Mucosa of descending colon (tissue), 3 donors: ENCODE measurements around the gene HS1BP3. TPM values are rescaled to one million over a fixed set of nuclear protein-coding genes. Genes with fewer than 3 reads are reported as not detected.

ENCODE experiments used
- ATAC-seq: fragments of 200-7000 bp; cut with Tn5 transposase; one replicate; pipeline ENCODE4 v1.9.1; 2020; ENCODE audit warnings: mild to moderate bottlenecking, moderate library complexity
- DNase-seq, 3 donors: peaks; one replicate each; pipeline ENCODE4 v3.0.0-alpha.2; 2020
- H3K36me3 ChIP-seq: fragments of 200-600 bp; one replicate; pipeline ENCODE4 v1.8.0; 2021; ENCODE audit warnings: low read depth, mild to moderate bottlenecking
- H3K4me1 ChIP-seq: fragments of 200-600 bp; one replicate; pipeline ENCODE4 v1.8.0; 2021; ENCODE audit warnings: low read depth, mild to moderate bottlenecking
- H3K4me3 ChIP-seq: fragments of 200-600 bp; one replicate; pipeline ENCODE4 v1.8.0; 2021; ENCODE audit warnings: mild to moderate bottlenecking
- H3K9me3 ChIP-seq: fragments of 200-600 bp; one replicate; pipeline ENCODE4 v1.8.0; 2021; ENCODE audit warnings: mild to moderate bottlenecking
- CTCF ChIP-seq: fragments of 200-600 bp; IDR thresholded peaks from one replicate; pipeline ENCODE4 v1.8.0; 2022; ENCODE audit warnings: antibody characterized with exemption, mild to moderate bottlenecking
- intact Hi-C, 2 donors: fragments of 100-400 bp; cut with DNase I in 1 of 2; cut with micrococcal nuclease in 1 of 2; formaldehyde crosslinking; loops; one replicate each; pipeline versions ENCODE4 v1.11.0 to v1.11.1; 2022; cut with DNase I, micrococcal nuclease
- total RNA-seq, 3 donors: library from RNA; stranded (reverse); fragmentation: NEBNext Ultra II Directional in 2 of 3; extraction: Animal tissue kit (Norgen Biotek cat#: 25700) in 2 of 3; gene quantifications; one replicate each; pipeline versions ENCODE4 v1.2.1 to v1.2.4, GENCODE V29; 2021 to 2023
- donor health status: DM: no; HTN: no; CAD: no; lungs with moderate emphysema.
- donor health status: DM: no; HTN: no; CAD: no.
- donor health status: DM: no; HTN: yes; CAD: no.

HS1BP3 gene
- total RNA-seq, 3 donors from 2014 or later, result 28.8 to 47.0 (median 29.7) TPM

DNA sequence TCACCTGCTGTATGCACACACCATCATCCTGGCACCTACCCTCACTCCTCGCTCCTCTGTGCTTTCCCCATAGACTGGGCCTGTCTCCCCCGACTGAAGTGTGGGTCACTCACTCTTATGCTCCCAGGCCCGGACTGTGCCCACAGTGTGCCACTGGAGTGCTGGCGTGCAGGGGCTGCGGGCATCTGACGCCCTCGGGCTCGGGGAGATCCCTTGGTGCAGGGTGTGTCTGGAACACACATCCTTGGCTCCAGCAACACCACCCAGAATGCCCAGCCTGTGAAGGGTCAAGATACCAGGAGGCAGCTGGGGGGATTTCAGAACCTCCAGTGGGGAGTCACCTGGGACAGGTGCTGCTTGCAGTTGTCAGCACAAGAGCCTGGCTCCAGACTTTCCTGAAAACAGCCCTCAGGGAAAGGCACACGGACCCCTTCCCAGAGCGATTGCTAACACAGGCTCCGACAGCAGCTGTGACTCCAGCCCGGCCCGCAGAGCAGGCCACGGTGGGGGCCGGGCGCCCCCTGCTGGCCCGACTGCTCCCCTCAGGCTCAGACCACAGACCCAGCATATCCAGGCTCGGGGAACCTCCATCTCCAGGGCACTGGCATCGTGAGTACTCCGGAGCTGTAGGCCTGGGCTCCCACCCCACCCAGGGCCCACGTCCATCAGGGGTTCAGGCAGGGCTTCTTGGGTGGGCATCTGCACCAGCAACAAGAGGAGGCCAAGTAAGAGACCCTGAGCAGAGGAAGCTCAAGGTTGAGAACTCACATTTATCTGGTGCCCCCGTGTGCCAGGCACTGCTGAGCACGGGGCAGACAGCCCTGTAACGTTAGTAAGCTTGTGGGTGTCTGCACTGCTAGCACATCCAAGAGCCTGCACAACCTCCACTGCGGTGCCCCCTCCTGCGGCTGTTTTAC lies 8.6 kb downstream of the HS1BP3 start:
- no peak overlapping the region for H3K4me3 ChIP-seq
- DNase-seq (peak; percentile 70 to 86 (median 85)), ATAC-seq (peak; percentile 95)
- no peaks in the 10 kb centered on the region for H3K9me3 ChIP-seq
- no peaks in the 10 kb centered on the region for H3K36me3 ChIP-seq
- TF ChIP-seq CTCF, result peak; percentile 87
- intact Hi-C loops, result loop anchor here in 1 of 2 donors (5.0 kb wide), 1 partner anchor 240 kb away; no protein-coding TSS in a partner anchor
- no peaks in the 10 kb centered on the region for H3K4me1 ChIP-seq

GRCh38 chr2:20641123-20641985 lies 9.5 kb downstream of the HS1BP3 start:
- intact Hi-C loops, result loop anchor here in 1 of 2 donors (5.0 kb wide), 1 partner anchor 239 kb away; no protein-coding TSS in a partner anchor
- H3K4me3 ChIP-seq, result no peak overlapping the region
- H3K36me3 ChIP-seq, result no peaks in the 10 kb centered on the region
- no peaks in the 10 kb centered on the region for H3K9me3 ChIP-seq
- no peak for TF ChIP-seq CTCF
- ATAC-seq, result no peak
- H3K4me1 ChIP-seq, result no peaks in the 10 kb centered on the region
- peak in 1 of 3 donors; percentile 35 for DNase-seq

- Histone ChIP-seq H3K4me3 (no peak overlapping the region), H3K36me3 (no peaks in the 10 kb centered on the region), H3K9me3 (no peaks in the 10 kb centered on the region), H3K4me1 (peaks cover 3% of the 10 kb centered on the region)
- no peak for TF ChIP-seq CTCF
- intact Hi-C loops, result loop anchor here in 1 of 2 donors (5.0 kb wide), 1 partner anchor 238 kb away; no protein-coding TSS in a partner anchor
- DNase-seq (peak in 1 of 3 donors; percentile 39), ATAC-seq (no peak)
Measured at GRCh38 chr2:20640411-20641122, 10.3 kb downstream of the HS1BP3 start.

DNA sequence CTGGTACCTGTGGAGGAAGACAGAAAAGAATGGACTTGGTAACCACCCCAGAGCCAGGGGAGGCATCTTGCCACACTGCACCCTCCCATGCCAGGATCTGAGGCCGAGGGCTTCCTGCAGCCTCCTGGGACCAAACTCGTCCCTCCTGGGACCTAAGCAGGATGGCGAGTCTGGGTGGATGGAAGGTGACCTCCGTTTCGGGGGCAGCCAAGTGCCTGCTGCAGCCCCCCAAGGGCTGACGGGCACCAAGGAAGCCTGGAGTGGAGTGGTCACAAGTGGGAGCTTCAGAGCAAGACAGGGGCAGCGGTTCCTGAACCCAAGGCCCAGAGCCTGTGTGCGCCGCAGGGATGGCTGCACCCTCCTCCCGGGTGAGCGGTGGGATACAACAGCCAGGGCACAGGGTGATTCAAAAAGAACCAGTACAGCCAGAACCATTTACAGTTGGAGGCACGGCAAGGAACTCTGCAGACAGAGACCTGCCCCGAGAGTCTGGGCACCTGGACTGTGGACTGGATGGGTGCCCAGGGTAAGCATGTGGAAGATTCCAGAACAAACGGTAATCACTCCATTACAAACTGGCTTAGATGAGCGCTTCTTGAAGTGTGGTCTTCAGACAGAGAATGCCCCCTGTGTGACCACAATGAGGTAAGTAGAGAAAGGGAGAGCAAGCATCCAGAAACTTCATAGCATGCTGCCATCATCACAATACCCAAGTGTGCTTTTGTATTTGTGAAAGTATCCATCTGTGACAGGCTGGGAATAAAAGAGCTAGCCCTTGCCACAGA lies 12.1 kb downstream of the HS1BP3 start:
- H3K4me3 ChIP-seq, result no peak overlapping the region
- peak in 1 of 3 donors; percentile 45 for DNase-seq
- no peak for ATAC-seq
- no peaks in the 10 kb centered on the region for H3K36me3 ChIP-seq
- TF ChIP-seq CTCF, result no peak
- intact Hi-C loops, result loop anchor here (5.0 to 10.0 kb wide), 3 partner anchors 192 to 247 kb away; partner anchors contain the start of gene RHOB (in 2 of the 2)
- H3K9me3 ChIP-seq, result no peaks in the 10 kb centered on the region
- peaks cover 19% of the 10 kb centered on the region for H3K4me1 ChIP-seq
